SK-N-SH treated with all-trans-retinoic acid at 6 μM for 48 hours (cell line): ENCODE data around the gene JMJD4.

ENCODE experiments used
- ATAC-seq: fragments of 200-7000 bp; cut with Tn5 transposase; 3 replicates; pipeline ENCODE4 v1.9.1; 2020; ENCODE audit warnings: mild to moderate bottlenecking, moderate library complexity
- ARNTL ChIP-seq: fragments of 450-650 bp; formaldehyde crosslinking; IDR thresholded peaks from 2 replicates; pipeline ENCODE4 v1.5.0; 2020; ENCODE audit warnings: low read depth, mild to moderate bottlenecking, moderate library complexity, borderline replicate concordance
- BACH2 ChIP-seq: fragments of 250-450 bp; sonication (Bioruptor Pico); IDR thresholded peaks from 2 replicates; pipeline ENCODE4 v1.9.0; 2021; ENCODE audit warnings: mild to moderate bottlenecking, borderline replicate concordance
- CSDC2 ChIP-seq: fragments of 250-450 bp; sonication (Bioruptor Pico); IDR thresholded peaks from 2 replicates; pipeline ENCODE4 v1.5.0; 2020; ENCODE audit warnings: mild to moderate bottlenecking, moderate library complexity
- ESRRG ChIP-seq: fragments of 250-450 bp; sonication (Bioruptor Pico); IDR thresholded peaks from 2 replicates; pipeline ENCODE4 v1.6.1; 2021; ENCODE audit warnings: mild to moderate bottlenecking
- GLIS3 ChIP-seq: fragments of 250-450 bp; sonication (Bioruptor Pico); IDR thresholded peaks from 2 replicates; pipeline ENCODE4 v1.5.0; 2020; ENCODE audit warnings: mild to moderate bottlenecking, moderate library complexity
- ISL1 ChIP-seq: fragments of 250-450 bp; sonication (Bioruptor Pico); IDR thresholded peaks from 2 replicates; pipeline ENCODE4 v2.1.2; 2022; ENCODE audit warnings: mild to moderate bottlenecking, moderate library complexity
- OSR1 ChIP-seq: fragments of 250-450 bp; sonication (Bioruptor Pico); IDR thresholded peaks from 2 replicates; pipeline ENCODE4 v1.8.0; 2022; ENCODE audit warnings: moderate library complexity, mild to moderate bottlenecking, inconsistent platforms
- PPARA ChIP-seq: fragments of 250-450 bp; sonication (Bioruptor Pico); IDR thresholded peaks from 2 replicates; pipeline ENCODE4 v1.5.0; 2020; ENCODE audit warnings: mild to moderate bottlenecking, borderline replicate concordance
- RARB ChIP-seq: fragments of 250-450 bp; sonication (Bioruptor Pico); IDR thresholded peaks from 2 replicates; pipeline ENCODE4 v1.8.0; 2021; ENCODE audit warnings: mild to moderate bottlenecking, moderate library complexity
- SNAI2 ChIP-seq: fragments of 250-450 bp; sonication (Bioruptor Pico); IDR thresholded peaks from 2 replicates; pipeline ENCODE4 v1.5.0; 2020; ENCODE audit warnings: mild to moderate bottlenecking, moderate library complexity
- TCF4 ChIP-seq: fragments of 250-450 bp; sonication (Bioruptor Pico); IDR thresholded peaks from 2 replicates; pipeline ENCODE4 v1.8.0; 2021; ENCODE audit warnings: mild to moderate bottlenecking, moderate library complexity, borderline replicate concordance
- TOX ChIP-seq: fragments of 250-450 bp; sonication (Bioruptor Pico); IDR thresholded peaks from 2 replicates; pipeline ENCODE4 v1.8.0; 2021; ENCODE audit warnings: mild to moderate bottlenecking, moderate library complexity, borderline replicate concordance
- ZC3H10 ChIP-seq: fragments of 250-450 bp; sonication (Bioruptor Pico); IDR thresholded peaks from 2 replicates; pipeline ENCODE4 v1.5.1; 2021; ENCODE audit warnings: mild to moderate bottlenecking, moderate library complexity
- ZFP3 ChIP-seq: fragments of 250-450 bp; sonication (Bioruptor Pico); IDR thresholded peaks from 2 replicates; pipeline ENCODE4 v1.5.0; 2020; ENCODE audit warnings: mild to moderate bottlenecking, moderate library complexity
- ZFP30 ChIP-seq: fragments of 450-650 bp; formaldehyde crosslinking; IDR thresholded peaks from 2 replicates; pipeline ENCODE4 v1.5.0; 2022; ENCODE audit warnings: mild to moderate bottlenecking, moderate library complexity
- ZNF565 ChIP-seq: fragments of 450-650 bp; formaldehyde crosslinking; conservative IDR thresholded peaks from 2 replicates; pipeline ENCODE4 v1.5.0; 2020; ENCODE audit warnings: low read depth, mild to moderate bottlenecking, moderate library complexity
- ZNF70 ChIP-seq: fragments of 450-650 bp; formaldehyde crosslinking; IDR thresholded peaks from 2 replicates; pipeline ENCODE4 v1.5.0; 2020; ENCODE audit warnings: mild to moderate bottlenecking, moderate library complexity
- TF ChIP-seq, protein P1 (sequence below): fragments of 250-450 bp; sonication (Bioruptor Pico); IDR thresholded peaks from 2 replicates; pipeline ENCODE4 v1.8.0; 2020; ENCODE audit warnings: mild to moderate bottlenecking, moderate library complexity, borderline replicate concordance
- TF ChIP-seq, protein P2 (sequence below): fragments of 250-450 bp; sonication (Bioruptor Pico); IDR thresholded peaks from 2 replicates; pipeline ENCODE4 v1.8.0; 2021; ENCODE audit warnings: low read depth, mild to moderate bottlenecking, moderate library complexity, borderline replicate concordance
- TF ChIP-seq, protein P3 (sequence below): fragments of 250-450 bp; sonication (Bioruptor Pico); IDR thresholded peaks from 2 replicates; pipeline ENCODE4 v1.5.1; 2021; ENCODE audit warnings: mild to moderate bottlenecking, moderate library complexity

The JMJD4 gene

DNA sequence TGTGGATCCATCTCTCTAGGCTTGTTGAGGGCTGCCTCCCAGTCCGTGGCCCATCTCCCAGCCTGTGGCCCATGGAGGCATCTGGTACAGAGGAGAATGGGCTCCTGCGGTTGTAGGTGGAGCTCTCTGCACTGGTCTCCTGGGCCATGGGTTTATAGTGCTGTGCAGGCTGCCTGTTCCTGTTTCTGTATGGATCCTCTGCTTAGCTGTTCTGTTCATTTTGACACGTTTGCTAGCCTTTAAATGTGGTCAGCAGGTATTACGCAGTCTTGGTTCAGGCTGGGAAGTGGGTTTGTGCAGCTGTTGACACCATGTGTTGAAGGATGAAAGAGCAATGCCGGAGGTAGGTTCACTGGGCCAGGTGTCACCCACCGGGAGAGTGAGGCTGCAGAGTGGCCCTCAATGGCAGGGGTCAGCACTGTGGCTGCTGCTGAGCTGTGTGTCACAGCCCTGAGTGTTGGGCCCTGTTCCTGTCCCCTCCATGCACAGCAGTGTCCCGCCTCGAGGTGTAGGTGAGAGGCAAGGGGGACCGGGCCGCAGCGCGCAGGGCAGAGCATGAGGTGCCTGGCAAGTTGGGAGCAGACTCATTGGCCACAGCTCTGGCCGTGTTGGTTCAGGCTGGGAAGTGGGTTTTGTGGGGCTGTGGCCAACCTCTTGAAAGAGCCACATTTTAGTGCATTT is 39.1 kb upstream of the JMJD4 start:
- no peak for ATAC-seq

DNA sequence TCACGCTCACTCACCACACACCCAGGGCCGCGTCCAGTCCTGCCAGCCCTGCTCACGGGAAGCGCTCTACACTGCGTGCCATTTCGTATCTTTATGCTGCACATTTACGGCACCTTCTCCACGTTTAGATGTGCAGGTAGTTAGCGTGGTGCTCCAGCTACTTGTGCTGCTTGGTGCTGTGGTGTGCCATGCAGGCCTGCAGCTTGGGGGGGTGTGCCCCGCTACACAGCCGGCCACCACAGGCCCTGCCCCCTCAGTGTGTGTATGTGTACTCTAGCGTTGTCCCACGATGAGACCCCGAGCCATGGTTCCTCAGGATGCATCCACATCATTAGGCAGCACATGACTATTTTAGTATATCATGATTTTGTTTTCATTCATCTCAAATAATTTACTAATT is 38.5 kb upstream of the JMJD4 start:
- no peak for TF ChIP-seq OSR1
- TF ChIP-seq SNAI2 (CRISPR knock-in tag), result no peak
- TF ChIP-seq RARB (CRISPR knock-in tag), result no peak
- no peak for TF ChIP-seq GLIS3 (CRISPR knock-in tag)
- TF ChIP-seq, protein P1, sequence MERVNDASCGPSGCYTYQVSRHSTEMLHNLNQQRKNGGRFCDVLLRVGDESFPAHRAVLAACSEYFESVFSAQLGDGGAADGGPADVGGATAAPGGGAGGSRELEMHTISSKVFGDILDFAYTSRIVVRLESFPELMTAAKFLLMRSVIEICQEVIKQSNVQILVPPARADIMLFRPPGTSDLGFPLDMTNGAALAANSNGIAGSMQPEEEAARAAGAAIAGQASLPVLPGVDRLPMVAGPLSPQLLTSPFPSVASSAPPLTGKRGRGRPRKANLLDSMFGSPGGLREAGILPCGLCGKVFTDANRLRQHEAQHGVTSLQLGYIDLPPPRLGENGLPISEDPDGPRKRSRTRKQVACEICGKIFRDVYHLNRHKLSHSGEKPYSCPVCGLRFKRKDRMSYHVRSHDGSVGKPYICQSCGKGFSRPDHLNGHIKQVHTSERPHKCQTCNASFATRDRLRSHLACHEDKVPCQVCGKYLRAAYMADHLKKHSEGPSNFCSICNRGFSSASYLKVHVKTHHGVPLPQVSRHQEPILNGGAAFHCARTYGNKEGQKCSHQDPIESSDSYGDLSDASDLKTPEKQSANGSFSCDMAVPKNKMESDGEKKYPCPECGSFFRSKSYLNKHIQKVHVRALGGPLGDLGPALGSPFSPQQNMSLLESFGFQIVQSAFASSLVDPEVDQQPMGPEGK (CRISPR knock-in tag), result no peak
- no peak for TF ChIP-seq PPARA (CRISPR knock-in tag)
- TF ChIP-seq, all 23 proteins: peak for 0
- no peak for ATAC-seq

More for the DNA sequence above, 39.1 kb upstream of the JMJD4 start:
- no peak for TF ChIP-seq ISL1 (CRISPR knock-in tag)
- no peak for TF ChIP-seq ZNF70 (CRISPR knock-in tag)
- TF ChIP-seq ZNF565 (CRISPR knock-in tag), result no peak
- no peak for TF ChIP-seq SNAI2 (CRISPR knock-in tag)
- TF ChIP-seq, protein P2, sequence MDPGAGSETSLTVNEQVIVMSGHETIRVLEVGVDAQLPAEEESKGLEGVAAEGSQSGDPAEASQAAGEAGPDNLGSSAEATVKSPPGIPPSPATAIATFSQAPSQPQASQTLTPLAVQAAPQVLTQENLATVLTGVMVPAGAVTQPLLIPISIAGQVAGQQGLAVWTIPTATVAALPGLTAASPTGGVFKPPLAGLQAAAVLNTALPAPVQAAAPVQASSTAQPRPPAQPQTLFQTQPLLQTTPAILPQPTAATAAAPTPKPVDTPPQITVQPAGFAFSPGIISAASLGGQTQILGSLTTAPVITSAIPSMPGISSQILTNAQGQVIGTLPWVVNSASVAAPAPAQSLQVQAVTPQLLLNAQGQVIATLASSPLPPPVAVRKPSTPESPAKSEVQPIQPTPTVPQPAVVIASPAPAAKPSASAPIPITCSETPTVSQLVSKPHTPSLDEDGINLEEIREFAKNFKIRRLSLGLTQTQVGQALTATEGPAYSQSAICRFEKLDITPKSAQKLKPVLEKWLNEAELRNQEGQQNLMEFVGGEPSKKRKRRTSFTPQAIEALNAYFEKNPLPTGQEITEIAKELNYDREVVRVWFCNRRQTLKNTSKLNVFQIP (CRISPR knock-in tag), result no peak
- TF ChIP-seq, all 23 proteins: peak for 0

DNA sequence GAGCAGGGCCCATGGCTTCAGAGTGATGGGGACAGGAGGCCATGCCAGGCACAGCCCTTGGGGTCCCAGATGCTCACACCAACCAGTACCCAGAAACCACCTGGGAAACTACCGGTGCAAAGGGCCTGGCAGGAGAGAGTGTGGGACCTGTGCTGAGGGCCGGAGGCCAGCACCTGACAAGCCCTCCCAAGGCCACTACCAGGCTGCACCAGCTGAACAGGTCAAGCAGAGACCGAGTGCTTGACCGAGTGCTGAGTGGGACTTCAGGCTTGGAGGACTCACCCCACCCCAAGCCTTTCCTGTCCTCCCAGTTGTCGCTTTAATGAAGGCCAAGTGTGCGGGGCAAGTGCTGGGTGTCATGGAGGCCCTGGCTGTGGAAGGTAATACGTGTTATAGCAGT is 36.7 kb upstream of the JMJD4 start:
- TF ChIP-seq TOX (CRISPR knock-in tag) (no peak), ARNTL (CRISPR knock-in tag) (no peak), ZFP30 (no peak), TCF4 (CRISPR knock-in tag) (no peak), ISL1 (CRISPR knock-in tag) (no peak), OSR1 (no peak)
- TF ChIP-seq, protein P3, sequence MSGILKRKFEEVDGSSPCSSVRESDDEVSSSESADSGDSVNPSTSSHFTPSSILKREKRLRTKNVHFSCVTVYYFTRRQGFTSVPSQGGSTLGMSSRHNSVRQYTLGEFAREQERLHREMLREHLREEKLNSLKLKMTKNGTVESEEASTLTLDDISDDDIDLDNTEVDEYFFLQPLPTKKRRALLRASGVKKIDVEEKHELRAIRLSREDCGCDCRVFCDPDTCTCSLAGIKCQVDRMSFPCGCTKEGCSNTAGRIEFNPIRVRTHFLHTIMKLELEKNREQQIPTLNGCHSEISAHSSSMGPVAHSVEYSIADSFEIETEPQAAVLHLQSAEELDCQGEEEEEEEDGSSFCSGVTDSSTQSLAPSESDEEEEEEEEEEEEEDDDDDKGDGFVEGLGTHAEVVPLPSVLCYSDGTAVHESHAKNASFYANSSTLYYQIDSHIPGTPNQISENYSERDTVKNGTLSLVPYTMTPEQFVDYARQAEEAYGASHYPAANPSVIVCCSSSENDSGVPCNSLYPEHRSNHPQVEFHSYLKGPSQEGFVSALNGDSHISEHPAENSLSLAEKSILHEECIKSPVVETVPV (CRISPR knock-in tag), result no peak
- TF ChIP-seq, protein P1 (CRISPR knock-in tag), result no peak
- TF ChIP-seq, all 23 proteins: peak for 0
- ATAC-seq, result no peak

DNA sequence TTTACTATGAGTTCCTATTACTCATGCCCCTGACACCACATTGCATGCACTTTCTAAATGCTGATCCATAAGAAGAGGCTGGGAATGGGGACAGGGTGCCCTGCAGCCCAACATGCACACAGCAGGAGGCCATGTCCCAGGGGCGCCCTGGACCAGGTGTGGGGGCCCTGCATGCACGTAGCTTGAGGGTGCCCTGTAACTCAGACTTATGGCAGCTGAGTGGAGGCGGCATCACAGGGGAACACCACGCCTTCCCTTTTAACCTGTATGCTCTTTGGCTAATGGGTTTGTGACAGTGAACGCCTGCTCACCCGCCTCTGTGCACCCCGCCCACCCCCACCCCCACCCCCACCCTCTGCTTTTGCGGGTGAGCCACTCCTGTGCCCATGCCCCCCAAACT is 36.2 kb upstream of the JMJD4 start:
- TF ChIP-seq ZFP30, result no peak
- no peak for TF ChIP-seq CSDC2 (CRISPR knock-in tag)
- no peak for TF ChIP-seq OSR1
- no peak for TF ChIP-seq ARNTL (CRISPR knock-in tag)
- no peak for TF ChIP-seq ZFP3
- TF ChIP-seq BACH2, result no peak
- TF ChIP-seq ZC3H10 (CRISPR knock-in tag), result no peak
- TF ChIP-seq SNAI2 (CRISPR knock-in tag), result no peak
- TF ChIP-seq, protein P2 (CRISPR knock-in tag), result no peak
- no peak for TF ChIP-seq ESRRG
- ATAC-seq, result no peak
